GM21447 (cell line): Measurements from ENCODE around the gene KLHDC8B.

Experiments
- ATAC-seq: cut with Tn5 transposase; IDR thresholded peaks from one replicate; pipeline ENCODE4 v1.9.1; 2021; ENCODE audit not compliant: unreplicated experiment

The KLHDC8B gene

GRCh38 chr3:49158103-49158709 is 13.2 kb upstream of the KLHDC8B start:
- ATAC-seq: no peak

- ATAC-seq: no peak
Measured at GRCh38 chr3:49158792-49159191, 12.6 kb upstream of the KLHDC8B start.

GRCh38 chr3:49161197-49161596 is 10.2 kb upstream of the KLHDC8B start:
- no peak for ATAC-seq

GRCh38 chr3:49161808-49162530 is 9.4 kb upstream of the KLHDC8B start:
- no peak for ATAC-seq

GRCh38 chr3:49162751-49163419 is 8.5 kb upstream of the KLHDC8B start:
- no peak for ATAC-seq

- ATAC-seq: no peak
Measured at GRCh38 chr3:49163609-49164008, 7.8 kb upstream of the KLHDC8B start.

GRCh38 chr3:49164983-49165720 is 6.2 kb upstream of the KLHDC8B start:
- ATAC-seq: no peak

- ATAC-seq: peak; percentile 68
Measured at GRCh38 chr3:49165771-49166751, 5.3 kb upstream of the KLHDC8B start, which contains the start of gene CCDC71. Gene CCDC71, minus strand, starts transcription at chr3:49166331. Its CDS starts 2,123 bp downstream, at chr3:49164208.

- no peak for ATAC-seq
Measured at GRCh38 chr3:49166752-49167556, 4.4 kb upstream of the KLHDC8B start.

- ATAC-seq: no peak
Measured at GRCh38 chr3:49170744-49171118, 667 bp upstream of the KLHDC8B start.

- ATAC-seq: no peak
Measured at GRCh38 chr3:49171775-49172500, 540 bp downstream of the KLHDC8B start.

GRCh38 chr3:49172551-49173041 is 1.2 kb downstream of the KLHDC8B start:
- no peak for ATAC-seq

GRCh38 chr3:49173116-49173791 is 1.9 kb downstream of the KLHDC8B start:
- no peak for ATAC-seq

GRCh38 chr3:49173792-49174170 is 2.4 kb downstream of the KLHDC8B start:
- no peak for ATAC-seq

- ATAC-seq: no peak
Measured at GRCh38 chr3:49174397-49174985, 3.1 kb downstream of the KLHDC8B start.

GRCh38 chr3:49175530-49175929 is 4.1 kb downstream of the KLHDC8B start:
- no peak for ATAC-seq

- no peak for ATAC-seq
Measured at GRCh38 chr3:49177073-49177472, 5.7 kb downstream of the KLHDC8B start.

GRCh38 chr3:49180116-49180515 is 8.7 kb downstream of the KLHDC8B start:
- ATAC-seq: no peak
